Stomach (tissue), 4 donors: ENCODE results near the gene PTPRJ.

Experiments used
- CTCF ChIP-seq, 7 experiments: fragments of 450-650 bp in 4 of 7; fragments of 200-600 bp in 3 of 7; sonication (generic) in 3 of 7; IDR thresholded peaks; one replicate each; pipeline ENCODE4 v1.5.1; 2016 to 2019; ENCODE audit warnings: antibody characterized with exemption in 7 of 7, control low read depth in 2 of 7, mild to moderate bottlenecking in 1 of 7
- POLR2A ChIP-seq, 4 donors: fragments of 450-650 bp; IDR thresholded peaks; one replicate each; pipeline ENCODE4 v1.6.1; 2016; ENCODE audit warnings: antibody characterized with exemption in 4 of 4, control low read depth in 2 of 4, mild to moderate bottlenecking in 1 of 4, moderate library complexity in 1 of 4
- POLR2AphosphoS5 ChIP-seq, 3 donors: sonication (generic); formaldehyde crosslinking; IDR thresholded peaks; one replicate each; pipeline ENCODE4 v1.6.1; 2016; ENCODE audit warnings: antibody characterized with exemption in 3 of 3

- TF ChIP-seq POLR2A (IDR thresholded peaks at IDR 0.05) (no peak), CTCF (IDR thresholded peaks at IDR 0.05) (no peak), POLR2AphosphoS5 (IDR thresholded peaks at IDR 0.05) (no peak)
Measured at GRCh38 chr11:48108231-48109045, 128.1 kb downstream of the PTPRJ start.
